HepG2 (cell line): Measurements from ENCODE around the gene NELFCD. TPM values are rescaled to one million over a fixed set of nuclear protein-coding genes. Genes with fewer than 3 reads are reported as not detected.

Experiments used
- CAMTA2 ChIP-seq: sonication (generic); formaldehyde crosslinking; IDR thresholded peaks from 2 replicates; pipeline ENCODE4 v1.4.0; 2020; ENCODE audit warnings: mild to moderate bottlenecking, missing genetic modification reagents, borderline replicate concordance
- CEBPB ChIP-seq: IDR thresholded peaks from 2 replicates; pipeline ENCODE4 v1.6.1; 2011; ENCODE audit warnings: low read depth, low read length, improper control_type of control experiment, borderline replicate concordance
- CENPBD1 ChIP-seq: sonication (generic); formaldehyde crosslinking; IDR thresholded peaks from 2 replicates; pipeline ENCODE4 v1.8.0; 2022; ENCODE audit warnings: missing genetic modification reagents, low read depth, mild to moderate bottlenecking, borderline replicate concordance
- DBP ChIP-seq: sonication (generic); formaldehyde crosslinking; IDR thresholded peaks from 2 replicates; pipeline ENCODE4 v1.4.0; 2020; ENCODE audit warnings: missing genetic modification reagents; ENCODE audit errors: not compliant biosample characterization
- E2F2 ChIP-seq: sonication (generic); formaldehyde crosslinking; IDR thresholded peaks from 2 replicates; pipeline ENCODE4 v1.4.0; 2020; ENCODE audit warnings: missing genetic modification reagents, borderline replicate concordance
- FOSL1 ChIP-seq: sonication (generic); formaldehyde crosslinking; IDR thresholded peaks from 2 replicates; pipeline ENCODE4 v1.9.0; 2021; ENCODE audit warnings: missing genetic modification reagents, borderline replicate concordance
- FOXK1 ChIP-seq: sonication (generic); formaldehyde crosslinking; IDR thresholded peaks from 2 replicates; pipeline ENCODE4 v1.4.0; 2020; ENCODE audit warnings: low read depth, missing genetic modification reagents, borderline replicate concordance
- FOXP1 ChIP-seq, 2 experiments: fragments of 450-650 bp in 1 of 2; IDR thresholded peaks; 2 replicates each; pipeline ENCODE4 v1.6.1; 2017 to 2018; ENCODE audit warnings: antibody characterized with exemption in 1 of 2
- HIC2 ChIP-seq: sonication (generic); formaldehyde crosslinking; IDR thresholded peaks from 2 replicates; pipeline ENCODE4 v1.9.0; 2022; ENCODE audit warnings: low read depth, missing genetic modification reagents
- HOXD1 ChIP-seq: sonication (generic); formaldehyde crosslinking; IDR thresholded peaks from 2 replicates; pipeline ENCODE4 v1.5.0; 2020; ENCODE audit warnings: missing genetic modification reagents
- MAFG ChIP-seq: sonication (generic); formaldehyde crosslinking; IDR thresholded peaks from 2 replicates; pipeline ENCODE4 v1.5.1; 2020; ENCODE audit warnings: mild to moderate bottlenecking, missing genetic modification reagents
- ONECUT2 ChIP-seq: sonication (generic); formaldehyde crosslinking; IDR thresholded peaks from 2 replicates; pipeline ENCODE4 v1.4.0; 2020; ENCODE audit warnings: missing genetic modification reagents
- PHF20 ChIP-seq: sonication (generic); formaldehyde crosslinking; IDR thresholded peaks from 2 replicates; pipeline ENCODE4 v1.5.0; 2020; ENCODE audit warnings: mild to moderate bottlenecking, missing genetic modification reagents
- PITX1 ChIP-seq: sonication (generic); formaldehyde crosslinking; IDR thresholded peaks from 2 replicates; pipeline ENCODE4 v1.5.1; 2020; ENCODE audit warnings: mild to moderate bottlenecking, missing genetic modification reagents
- PPARG ChIP-seq: conservative IDR thresholded peaks from 2 replicates; pipeline ENCODE4 v1.6.1; 2016; ENCODE audit warnings: missing biosample characterization, missing genetic modification reagents
- RCOR2 ChIP-seq: IDR thresholded peaks from 2 replicates; pipeline ENCODE4 v1.6.1; 2016; ENCODE audit warnings: missing biosample characterization, missing genetic modification reagents
- SP1 ChIP-seq, 2 experiments: fragments of 450-650 bp in 1 of 2; sonication (generic) in 1 of 2; formaldehyde crosslinking in 1 of 2; IDR thresholded peaks; 2 replicates each; pipeline versions ENCODE4 v1.4.0 to v1.6.1; 2016 to 2020; ENCODE audit warnings: missing genetic modification reagents in 1 of 2
- THRA ChIP-seq: sonication (generic); formaldehyde crosslinking; IDR thresholded peaks from 2 replicates; pipeline ENCODE4 v1.4.0; 2020; ENCODE audit warnings: missing genetic modification reagents, borderline replicate concordance
- YY1 ChIP-seq: IDR thresholded peaks from 2 replicates; pipeline ENCODE4 v1.6.1; 2011; ENCODE audit warnings: low read length, low read depth, moderate library complexity, mild to moderate bottlenecking; ENCODE audit not compliant: insufficient read depth, insufficient replicate concordance
- ZC3H13 ChIP-seq: sonication (generic); formaldehyde crosslinking; IDR thresholded peaks from 2 replicates; pipeline ENCODE4 v1.8.1; 2023; ENCODE audit warnings: mild to moderate bottlenecking, missing genetic modification reagents, moderate library complexity
- ZNF225 ChIP-seq: sonication (generic); formaldehyde crosslinking; IDR thresholded peaks from 2 replicates; pipeline ENCODE4 v1.4.0; 2020; ENCODE audit warnings: mild to moderate bottlenecking, missing genetic modification reagents
- ZNF550 ChIP-seq: sonication (generic); formaldehyde crosslinking; IDR thresholded peaks from 2 replicates; pipeline ENCODE4 v1.4.0; 2020; ENCODE audit warnings: mild to moderate bottlenecking, missing genetic modification reagents, borderline replicate concordance
- ZNF660 ChIP-seq: sonication (generic); formaldehyde crosslinking; IDR thresholded peaks from 2 replicates; pipeline ENCODE4 v1.5.1; 2020; ENCODE audit warnings: mild to moderate bottlenecking, low read depth, missing genetic modification reagents, borderline replicate concordance
- ZNF678 ChIP-seq: sonication (generic); formaldehyde crosslinking; IDR thresholded peaks from 2 replicates; pipeline ENCODE4 v1.4.0; 2020; ENCODE audit warnings: mild to moderate bottlenecking, missing genetic modification reagents
- ZNF841 ChIP-seq: sonication (generic); formaldehyde crosslinking; IDR thresholded peaks from 2 replicates; pipeline ENCODE4 v1.8.1; 2023; ENCODE audit warnings: missing genetic modification reagents, borderline replicate concordance
- ZSCAN22 ChIP-seq: sonication (generic); formaldehyde crosslinking; IDR thresholded peaks from 2 replicates; pipeline ENCODE4 v1.4.0; 2020; ENCODE audit warnings: mild to moderate bottlenecking, missing genetic modification reagents
- polyA plus RNA-seq, 8 experiments: library from polyadenylated mRNA; depleted of rRNA in 3 of 8; stranded (reverse) in 7 of 8; unstranded in 1 of 8; fragments of >200 nt; fragmentation: Illumina TruSeq in 4 of 8; extraction: Trizol in 4 of 8; gene quantifications; 2 replicates each; pipeline versions ENCODE4 v1.2.1 to v1.2.3, GENCODE V29; 2011 to 2016; ENCODE audit warnings: low read depth in 4 of 8, missing spikeins in 1 of 8, mixed read lengths in 1 of 8; ENCODE audit not compliant: insufficient read depth in 1 of 8
- total RNA-seq, 5 experiments: library from RNA; depleted of rRNA; stranded (reverse); fragments of >200 nt; fragmentation: Illumina TruSeq; extraction: Trizol; gene quantifications; 2 replicates each; pipeline ENCODE4 v1.2.3, GENCODE V29; 2016; ENCODE audit warnings: low read depth in 1 of 5

NELFCD gene
- total and polyA plus RNA-seq, 2 of the 13 experiments (the other 11 are each of a cell fraction or from before 2014, with no cell fraction given) = 159 to 203 TPM

- TF ChIP-seq FOSL1 (CRISPR knock-in tag) (no peak), ZNF225 (CRISPR knock-in tag) (no peak), CEBPB (no peak), HOXD1 (CRISPR knock-in tag) (no peak), RCOR2 (CRISPR knock-in tag) (0 out of 2 replicates have a peak, but pooled peaks have one; percentile 9), PITX1 (CRISPR knock-in tag) (0 out of 2 replicates have a peak, but pooled peaks have one; percentile 1), CENPBD1 (CRISPR knock-in tag) (no peak), E2F2 (no peak), ZSCAN22 (CRISPR knock-in tag) (0 out of 2 replicates have a peak, but pooled peaks have one; percentile 29), ONECUT2 (CRISPR knock-in tag) (no peak), FOXP1 (IDR thresholded peaks at IDR 0.05) (no peak), FOXP1 (CRISPR knock-in tag; IDR thresholded peaks at IDR 0.05) (no peak), FOXK1 (no peak), ZC3H13 (no peak), SP1 (IDR thresholded peaks at IDR 0.05) (no peak), SP1 (CRISPR knock-in tag; IDR thresholded peaks at IDR 0.05) (no peak), THRA (CRISPR knock-in tag) (no peak), CAMTA2 (CRISPR knock-in tag) (0 out of 2 replicates have a peak, but pooled peaks have one; percentile 12), YY1 (no peak), PHF20 (CRISPR knock-in tag) (no peak; the same call in 1 of the 2 replicates), PPARG (CRISPR knock-in tag) (no peak), ZNF550 (no peak), HIC2 (CRISPR knock-in tag) (peak; percentile 14; the same call in 1 of the 2 replicates), ZNF678 (no peak), ZNF841 (no peak), MAFG (no peak), DBP (CRISPR knock-in tag) (peak; percentile 66), ZNF660 (no peak)
Observed at GRCh38 chr20:59031564-59032022, 50.5 kb downstream of the NELFCD start (continued).
